Mesenchymal stem cell (in vitro differentiated cells and primary cell): ENCODE measurements around the gene MCOLN3.
A peak's percentile ranks its signal among the peaks of the same experiment; 100 is the strongest.

ENCODE experiments used
- DNase-seq: peaks from one replicate; pipeline ENCODE4 v3.0.0-alpha.2; 2013
- H2AFZ ChIP-seq: one replicate; pipeline ENCODE4 v1.6.1; 2013; ENCODE audit warnings: low read depth, mild to moderate bottlenecking, control low read depth, inconsistent platforms, low read length, moderate library complexity
- H2AK5ac ChIP-seq: 2 replicates; pipeline ENCODE4 v1.6.1; 2013; ENCODE audit warnings: low read length, moderate library complexity, mild to moderate bottlenecking, inconsistent platforms; ENCODE audit not compliant: severe bottlenecking
- H2BK120ac ChIP-seq: one replicate; pipeline ENCODE4 v1.6.1; 2013; ENCODE audit warnings: low read depth, mild to moderate bottlenecking, inconsistent platforms, low read length, moderate library complexity
- H2BK12ac ChIP-seq, 2 experiments: one replicate each; pipeline ENCODE4 v1.6.1; 2013; ENCODE audit warnings: inconsistent platforms in 2 of 2, low read length in 2 of 2, mild to moderate bottlenecking in 2 of 2, moderate library complexity in 2 of 2, control low read depth in 1 of 2
- H2BK15ac ChIP-seq: one replicate; pipeline ENCODE4 v1.6.1; 2013; ENCODE audit warnings: mild to moderate bottlenecking, low read depth, inconsistent platforms; ENCODE audit not compliant: poor library complexity, severe bottlenecking
- H2BK5ac ChIP-seq: 2 replicates; pipeline ENCODE4 v1.6.1; 2013; ENCODE audit warnings: low read depth, mild to moderate bottlenecking, low read length, control low read depth, inconsistent platforms; ENCODE audit not compliant: poor library complexity, severe bottlenecking
- H3K14ac ChIP-seq, 2 experiments: one replicate each; pipeline ENCODE4 v1.6.1; 2013; ENCODE audit warnings: inconsistent platforms in 2 of 2, low read length in 2 of 2, control low read depth in 1 of 2, mild to moderate bottlenecking in 1 of 2, moderate library complexity in 1 of 2
- H3K18ac ChIP-seq, 2 experiments: one replicate each; pipeline ENCODE4 v1.6.1; 2013; ENCODE audit warnings: inconsistent platforms in 2 of 2, low read length in 2 of 2, control low read depth in 1 of 2, low read depth in 1 of 2, mild to moderate bottlenecking in 1 of 2
- H3K23ac ChIP-seq, 2 experiments: one replicate each; pipeline ENCODE4 v1.6.1; 2013; ENCODE audit warnings: inconsistent platforms in 2 of 2, low read length in 2 of 2, mild to moderate bottlenecking in 2 of 2, moderate library complexity in 2 of 2, control low read depth in 1 of 2
- H3K27ac ChIP-seq: 2 replicates; pipeline ENCODE4 v1.5.1; 2013; ENCODE audit warnings: mild to moderate bottlenecking, moderate library complexity, low read length, control low read depth, inconsistent platforms; ENCODE audit not compliant: poor library complexity, severe bottlenecking
- H3K27me3 ChIP-seq, 2 experiments: 2 replicates each; pipeline versions ENCODE4 v1.6.1 to v1.7.0; 2013; ENCODE audit warnings: low read length in 2 of 2, mild to moderate bottlenecking in 2 of 2, moderate library complexity in 2 of 2, control low read depth in 1 of 2, inconsistent platforms in 1 of 2; ENCODE audit not compliant: control insufficient read depth in 1 of 2, insufficient read depth in 1 of 2
- H3K36me3 ChIP-seq, 2 experiments: 2 replicates each; pipeline versions ENCODE4 v1.6.1 to v1.7.0; 2013; ENCODE audit warnings: low read length in 2 of 2, control low read depth in 1 of 2, inconsistent platforms in 1 of 2, low read depth in 1 of 2, mild to moderate bottlenecking in 1 of 2; ENCODE audit not compliant: insufficient read depth in 2 of 2, control insufficient read depth in 1 of 2
- H3K4ac ChIP-seq, 2 experiments: one replicate each; pipeline ENCODE4 v1.6.1; 2013; ENCODE audit warnings: inconsistent platforms in 2 of 2, low read length in 2 of 2, mild to moderate bottlenecking in 2 of 2, moderate library complexity in 2 of 2, control low read depth in 1 of 2, low read depth in 1 of 2
- H3K4me1 ChIP-seq: 2 replicates; pipeline ENCODE4 v1.6.1; 2013; ENCODE audit warnings: low read depth, low read length, control low read depth; ENCODE audit not compliant: control insufficient read depth, insufficient read depth
- H3K4me2 ChIP-seq: 2 replicates; pipeline ENCODE4 v1.6.1; 2013; ENCODE audit warnings: low read length, mild to moderate bottlenecking, inconsistent platforms; ENCODE audit not compliant: poor library complexity, severe bottlenecking
- H3K4me3 ChIP-seq, 2 experiments: 2 replicates each; pipeline versions ENCODE4 v1.5.1 to v1.7.0; 2013; ENCODE audit warnings: low read length in 2 of 2, mild to moderate bottlenecking in 2 of 2, control low read depth in 1 of 2, low read depth in 1 of 2; ENCODE audit not compliant: insufficient read depth in 1 of 2
- H3K79me1 ChIP-seq: replicated peaks from 2 replicates; pipeline ENCODE4 v1.6.1; 2013; ENCODE audit warnings: mild to moderate bottlenecking, control low read depth, low read length, inconsistent platforms; ENCODE audit not compliant: poor library complexity, severe bottlenecking
- H3K9ac ChIP-seq: 2 replicates; pipeline ENCODE4 v1.7.0; 2013; ENCODE audit warnings: mild to moderate bottlenecking, low read length, moderate library complexity
- H3K9me3 ChIP-seq: 2 replicates; pipeline ENCODE4 v1.7.0; 2013; ENCODE audit warnings: mild to moderate bottlenecking, low read length; ENCODE audit not compliant: control insufficient read depth
- H4K8ac ChIP-seq: one replicate; pipeline ENCODE4 v1.6.1; 2013; ENCODE audit warnings: inconsistent platforms, mild to moderate bottlenecking, low read length, moderate library complexity
- H4K91ac ChIP-seq: one replicate; pipeline ENCODE4 v1.6.1; 2013; ENCODE audit warnings: mild to moderate bottlenecking, low read length, inconsistent platforms
- WGBS: methylation state at CpG from one replicate; pipeline ENCODE4 v1.1.7; 2013; ENCODE audit warnings: mixed read lengths; 5-methylcytosine and 5-hydroxymethylcytosine counted together

MCOLN3 gene

DNA sequence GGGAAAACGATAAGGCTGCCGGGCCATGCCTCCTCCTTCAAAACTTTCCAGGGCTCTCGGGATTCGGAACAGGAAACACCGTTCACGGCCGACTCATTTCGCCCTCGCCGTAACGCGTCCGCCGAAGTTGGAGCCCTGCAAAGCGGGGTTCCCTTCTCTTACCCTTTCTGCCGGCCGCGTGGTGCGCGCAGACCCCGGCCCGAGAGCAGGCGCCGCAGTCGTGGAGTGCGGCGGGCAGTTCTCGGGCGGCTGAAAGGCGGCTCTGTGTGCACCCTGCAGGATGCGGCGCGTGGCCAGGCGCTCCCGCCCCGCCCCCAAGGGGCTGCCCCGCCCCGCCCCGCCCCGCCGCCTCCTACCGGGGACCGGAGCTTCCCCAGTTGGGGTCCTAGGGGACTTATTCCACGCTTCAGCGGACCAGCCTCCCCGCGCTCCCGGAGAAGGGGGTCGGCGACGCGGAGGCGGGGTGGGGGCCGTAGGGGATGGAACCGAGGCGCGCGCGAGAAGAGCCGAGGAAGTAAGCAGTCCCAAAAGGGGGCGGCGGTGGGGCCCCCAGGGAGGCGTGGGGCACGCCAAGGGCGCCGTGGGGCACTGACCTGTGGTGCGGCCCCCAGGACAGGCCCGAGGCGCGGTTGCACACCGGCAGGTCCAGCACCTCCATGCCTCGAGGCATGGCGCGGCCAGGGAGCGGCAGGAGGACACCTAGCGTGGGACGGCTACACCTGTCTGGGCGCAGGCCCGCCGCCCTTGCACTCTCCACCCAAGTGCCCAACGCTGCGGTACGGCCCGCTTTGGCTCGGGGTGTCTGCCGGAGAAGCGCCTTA is 51.2 kb downstream of the MCOLN3 start, which contains the start of gene MCOLN2:
MCOLN2 (minus strand) TSS at position 268 of the 821 bp plus-strand sequence; CDS start at position 27, 241 bp downstream.
- Histone ChIP-seq H3K4me2 (peak within 1 kb of the TSS; percentile 78), H3K27ac (no peak within 1 kb of the TSS), H3K4ac (no peak within 1 kb of the TSS), H2AK5ac (no peak within 1 kb of the TSS), H3K27me3 (peaks cover 36 to 50% of the 10 kb centered on the region in 2 experiments), H3K9me3 (peaks cover 7% of the 10 kb centered on the region), H3K79me1 (no peaks in the 10 kb centered on the region), H2BK12ac (no peak within 1 kb of the TSS), H4K91ac (no peak within 1 kb of the TSS), H3K23ac (no peak within 1 kb of the TSS), H3K4me3 (peak within 1 kb of the TSS; percentile 52 to 75), H3K18ac (peak within 1 kb of the TSS in 1 of 2 experiments; percentile 22), H3K14ac (no peak within 1 kb of the TSS), H3K9ac (peak within 1 kb of the TSS; percentile 65), H3K4me1 (peaks cover 19% of the 10 kb centered on the region), H3K36me3 (no peaks in the 10 kb centered on the region), H2BK15ac (no peak within 1 kb of the TSS), H4K8ac (no peak within 1 kb of the TSS), H2BK5ac (no peak within 1 kb of the TSS), H2AFZ (peak within 1 kb of the TSS; percentile 42), H2BK120ac (no peak within 1 kb of the TSS)
- DNase-seq, result peak; percentile 32
- under 1% methylated on average over 65 of the region's 87 CpGs for WGBS

- H3K23ac ChIP-seq, result no peak overlapping the region
- no peak overlapping the region for H3K18ac ChIP-seq
- H2BK120ac ChIP-seq, result no peak overlapping the region
- H2BK5ac ChIP-seq, result no peak overlapping the region
- H3K4ac ChIP-seq, result no peak overlapping the region
- no peak overlapping the region for H4K91ac ChIP-seq
- no peak overlapping the region for H2BK15ac ChIP-seq
- H3K9me3 ChIP-seq, result peaks cover 7% of the 10 kb centered on the region
- peaks cover 19% of the 10 kb centered on the region for H3K4me1 ChIP-seq
- no peak overlapping the region for H2AK5ac ChIP-seq
- no peak for DNase-seq
- H3K9ac ChIP-seq, result no peak overlapping the region
- no peak overlapping the region for H2BK12ac ChIP-seq
- H3K79me1 ChIP-seq, result no peaks in the 10 kb centered on the region
- no peak overlapping the region for H3K4me2 ChIP-seq
- no peak overlapping the region for H3K27ac ChIP-seq
- 85% methylated on average over 9 of the region's 10 CpGs for WGBS
- H3K4me3 ChIP-seq, result no peak overlapping the region
- H3K14ac ChIP-seq, result no peak overlapping the region
- H3K27me3 ChIP-seq, result peaks cover 36 to 40% of the 10 kb centered on the region in 2 experiments
- H4K8ac ChIP-seq, result no peak overlapping the region
- H3K36me3 ChIP-seq, result no peaks in the 10 kb centered on the region
- H2AFZ ChIP-seq, result no peak overlapping the region
Measured at GRCh38 chr1:84995484-84996334, 52.6 kb downstream of the MCOLN3 start.

- no peak overlapping the region for H3K4me2 ChIP-seq
- no peak overlapping the region for H3K9ac ChIP-seq
- H2AK5ac ChIP-seq, result no peak overlapping the region
- peaks cover 12 to 15% of the 10 kb centered on the region in 2 experiments for H3K27me3 ChIP-seq
- H3K23ac ChIP-seq, result no peak overlapping the region
- H3K4me1 ChIP-seq, result no peaks in the 10 kb centered on the region
- H2AFZ ChIP-seq, result no peak overlapping the region
- no peak overlapping the region for H2BK15ac ChIP-seq
- no peaks in the 10 kb centered on the region for H3K79me1 ChIP-seq
- H3K4ac ChIP-seq, result no peak overlapping the region
- H3K18ac ChIP-seq, result no peak overlapping the region
- WGBS, result 81% methylated on average over 5 of the region's 8 CpGs
- no peak overlapping the region for H3K27ac ChIP-seq
- H3K9me3 ChIP-seq, result peaks cover 7% of the 10 kb centered on the region
- H3K14ac ChIP-seq, result no peak overlapping the region
- no peak overlapping the region for H4K91ac ChIP-seq
- H2BK5ac ChIP-seq, result no peak overlapping the region
- H2BK120ac ChIP-seq, result no peak overlapping the region
- no peak overlapping the region for H4K8ac ChIP-seq
- H3K36me3 ChIP-seq, result no peaks in the 10 kb centered on the region
- no peak overlapping the region for H2BK12ac ChIP-seq
- DNase-seq, result no peak
- H3K4me3 ChIP-seq, result no peak overlapping the region
Measured at GRCh38 chr1:84991097-84991920, 57.0 kb downstream of the MCOLN3 start.
